Fibroblast of the conjunctiva (primary cell): ENCODE measurements around the gene GATA3.

Source experiments
- DNase-seq: peaks from one replicate; pipeline ENCODE4 v3.0.0-alpha.2; 2010; ENCODE audit warnings: low read depth

Gene GATA3

GRCh38 chr10:8064436-8064835, 9.9 kb downstream of the GATA3 start:
- DNase-seq = no peak

- no peak for DNase-seq
Observed at GRCh38 chr10:8065651-8066050, 11.2 kb downstream of the GATA3 start.

GRCh38 chr10:8066124-8066523, 11.6 kb downstream of the GATA3 start:
- no peak for DNase-seq

GRCh38 chr10:8066797-8067196, 12.3 kb downstream of the GATA3 start:
- no peak for DNase-seq

- DNase-seq = no peak
Observed at GRCh38 chr10:8069108-8069507, 14.6 kb downstream of the GATA3 start.

GRCh38 chr10:8069627-8070026, 15.1 kb downstream of the GATA3 start:
- no peak for DNase-seq

- no peak for DNase-seq
Observed at GRCh38 chr10:8070440-8070839, 16.0 kb downstream of the GATA3 start.

GRCh38 chr10:8071006-8071405, 16.5 kb downstream of the GATA3 start:
- no peak for DNase-seq

- DNase-seq = no peak
Observed at GRCh38 chr10:8071666-8072065, 17.2 kb downstream of the GATA3 start.

GRCh38 chr10:8072211-8072610, 17.7 kb downstream of the GATA3 start:
- DNase-seq = no peak

GRCh38 chr10:8073691-8074416, 19.4 kb downstream of the GATA3 start:
- no peak for DNase-seq

GRCh38 chr10:8074881-8075280, 20.4 kb downstream of the GATA3 start:
- DNase-seq = no peak

- DNase-seq = no peak
Observed at GRCh38 chr10:8075282-8076260, 21.1 kb downstream of the GATA3 start.

- no peak for DNase-seq
Observed at GRCh38 chr10:8076933-8077332, 22.4 kb downstream of the GATA3 start.

GRCh38 chr10:8078027-8078426, 23.5 kb downstream of the GATA3 start:
- no peak for DNase-seq

GRCh38 chr10:8079126-8079525, 24.6 kb downstream of the GATA3 start:
- no peak for DNase-seq

- DNase-seq = no peak
Observed at GRCh38 chr10:8084799-8085198, 30.3 kb downstream of the GATA3 start.

- no peak for DNase-seq
Observed at GRCh38 chr10:8085251-8085650, 30.8 kb downstream of the GATA3 start.

GRCh38 chr10:8086315-8086714, 31.8 kb downstream of the GATA3 start:
- DNase-seq = no peak

- no peak for DNase-seq
Observed at GRCh38 chr10:8088504-8088903, 34.0 kb downstream of the GATA3 start.

- DNase-seq = no peak
Observed at GRCh38 chr10:8092428-8092827, 37.9 kb downstream of the GATA3 start.

- no peak for DNase-seq
Observed at GRCh38 chr10:8095959-8096358, 41.5 kb downstream of the GATA3 start.

GRCh38 chr10:8096931-8097330, 42.4 kb downstream of the GATA3 start:
- DNase-seq = no peak
